Aorta (tissue), 5 donors: ENCODE results near the gene ARID5B. TPM values are rescaled to one million over a fixed set of nuclear protein-coding genes. Genes with fewer than 3 reads are reported as not detected.
A peak's percentile ranks its signal among the peaks of the same experiment; 100 is the strongest.

Experiments used
- ATAC-seq: fragments of 200-7000 bp; cut with Tn5 transposase; one replicate; pipeline ENCODE4 v1.9.1; 2022; ENCODE audit warnings: moderate library complexity; ENCODE audit not compliant: low FRiP score
- DNase-seq, 2 donors: peaks; one replicate each; pipeline ENCODE4 v3.0.0-alpha.2; 2020
- H3K27ac ChIP-seq, 2 donors: one replicate each; pipeline ENCODE4 v1.5.1; 2013; ENCODE audit warnings: low read length in 2 of 2, mild to moderate bottlenecking in 2 of 2, moderate library complexity in 2 of 2, control low read depth in 1 of 2, inconsistent platforms in 1 of 2, low read depth in 1 of 2
- H3K27me3 ChIP-seq, 2 donors: one replicate each; pipeline ENCODE4 v1.6.1; 2013; ENCODE audit warnings: control low read depth in 1 of 2, low read length in 1 of 2, mild to moderate bottlenecking in 1 of 2, moderate library complexity in 1 of 2; ENCODE audit not compliant: insufficient read depth in 2 of 2, control insufficient read depth in 1 of 2
- H3K36me3 ChIP-seq, 2 donors: one replicate each; pipeline ENCODE4 v1.6.1; 2013; ENCODE audit warnings: control low read depth in 1 of 2, low read length in 1 of 2, mild to moderate bottlenecking in 1 of 2; ENCODE audit not compliant: insufficient read depth in 2 of 2, control insufficient read depth in 1 of 2
- H3K4me1 ChIP-seq, 2 donors: one replicate each; pipeline ENCODE4 v1.6.1; 2013; ENCODE audit warnings: low read length in 2 of 2, control low read depth in 1 of 2, mild to moderate bottlenecking in 1 of 2, moderate library complexity in 1 of 2; ENCODE audit not compliant: insufficient read depth in 2 of 2, control insufficient read depth in 1 of 2
- H3K4me3 ChIP-seq, 2 donors: one replicate each; pipeline ENCODE4 v1.5.1; 2013; ENCODE audit warnings: low read length in 2 of 2, control low read depth in 1 of 2, mild to moderate bottlenecking in 1 of 2
- H3K9me3 ChIP-seq: one replicate; pipeline ENCODE4 v1.6.1; 2013; ENCODE audit warnings: mild to moderate bottlenecking, low read length; ENCODE audit not compliant: control insufficient read depth
- WGBS, 2 donors: extraction: QIAGEN DNeasy Blood & Tissue Kit; methylation state at CpG; one replicate each; pipeline ENCODE4 v1.1.7; 2013; 5-methylcytosine and 5-hydroxymethylcytosine counted together
- intact Hi-C, 2 donors: fragments of 100-400 bp; cut with DNase I; formaldehyde crosslinking; loops; one replicate each; pipeline versions ENCODE4 v1.14.2 to v1.15.0; 2022
- long read RNA-seq, 2 donors: library from polyadenylated mRNA; unstranded; transcript quantifications; one replicate each; pipeline ENCODE4 v2.0.0, GENCODE V29; 2020 to 2021
- polyA plus RNA-seq, 2 donors: library from polyadenylated mRNA; stranded (reverse); fragments of 200-250 nt; gene quantifications; one replicate each; pipeline ENCODE4 v1.2.3, GENCODE V29; 2013
- total RNA-seq, 2 donors: library from RNA; stranded (reverse); fragmentation: NEBNext Ultra II Directional; extraction: Animal tissue kit (Norgen Biotek cat#: 25700); gene quantifications; one replicate each; pipeline ENCODE4 v1.2.1, GENCODE V29; 2021
- donor health status: healthy with polysubstance abuse.
- donor health status: Bipolar disorder and iron deficiency.
- donor health status: DM: no; HTN: no; CAD: no.
- donor health status: DM: no; HTN: no; CAD: no.
- donor health status: DM: yes; HTN: yes; CAD: no.

Gene ARID5B, protein sequence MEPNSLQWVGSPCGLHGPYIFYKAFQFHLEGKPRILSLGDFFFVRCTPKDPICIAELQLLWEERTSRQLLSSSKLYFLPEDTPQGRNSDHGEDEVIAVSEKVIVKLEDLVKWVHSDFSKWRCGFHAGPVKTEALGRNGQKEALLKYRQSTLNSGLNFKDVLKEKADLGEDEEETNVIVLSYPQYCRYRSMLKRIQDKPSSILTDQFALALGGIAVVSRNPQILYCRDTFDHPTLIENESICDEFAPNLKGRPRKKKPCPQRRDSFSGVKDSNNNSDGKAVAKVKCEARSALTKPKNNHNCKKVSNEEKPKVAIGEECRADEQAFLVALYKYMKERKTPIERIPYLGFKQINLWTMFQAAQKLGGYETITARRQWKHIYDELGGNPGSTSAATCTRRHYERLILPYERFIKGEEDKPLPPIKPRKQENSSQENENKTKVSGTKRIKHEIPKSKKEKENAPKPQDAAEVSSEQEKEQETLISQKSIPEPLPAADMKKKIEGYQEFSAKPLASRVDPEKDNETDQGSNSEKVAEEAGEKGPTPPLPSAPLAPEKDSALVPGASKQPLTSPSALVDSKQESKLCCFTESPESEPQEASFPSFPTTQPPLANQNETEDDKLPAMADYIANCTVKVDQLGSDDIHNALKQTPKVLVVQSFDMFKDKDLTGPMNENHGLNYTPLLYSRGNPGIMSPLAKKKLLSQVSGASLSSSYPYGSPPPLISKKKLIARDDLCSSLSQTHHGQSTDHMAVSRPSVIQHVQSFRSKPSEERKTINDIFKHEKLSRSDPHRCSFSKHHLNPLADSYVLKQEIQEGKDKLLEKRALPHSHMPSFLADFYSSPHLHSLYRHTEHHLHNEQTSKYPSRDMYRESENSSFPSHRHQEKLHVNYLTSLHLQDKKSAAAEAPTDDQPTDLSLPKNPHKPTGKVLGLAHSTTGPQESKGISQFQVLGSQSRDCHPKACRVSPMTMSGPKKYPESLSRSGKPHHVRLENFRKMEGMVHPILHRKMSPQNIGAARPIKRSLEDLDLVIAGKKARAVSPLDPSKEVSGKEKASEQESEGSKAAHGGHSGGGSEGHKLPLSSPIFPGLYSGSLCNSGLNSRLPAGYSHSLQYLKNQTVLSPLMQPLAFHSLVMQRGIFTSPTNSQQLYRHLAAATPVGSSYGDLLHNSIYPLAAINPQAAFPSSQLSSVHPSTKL
- total RNA-seq (100 to 1,000 TPM in 1 of 2 donors, 10 to 100 TPM in 1; 66.2 to 143 TPM), polyA plus RNA-seq (10 to 100 TPM in 1 of 2 donors, 1 to 10 TPM in 1; 7.8 to 33.2 TPM)
- long read RNA-seq, donor 1, partial matches to known transcripts = 65 of 157 reads
- long read RNA-seq, donor 1, other reads (novel, unspliced or antisense) = 88 of 157 reads
- long read RNA-seq, donor 2, partial matches to known transcripts = 17 of 57 reads
- long read RNA-seq, donor 2, other reads (novel, unspliced or antisense) = 37 of 57 reads

DNA sequence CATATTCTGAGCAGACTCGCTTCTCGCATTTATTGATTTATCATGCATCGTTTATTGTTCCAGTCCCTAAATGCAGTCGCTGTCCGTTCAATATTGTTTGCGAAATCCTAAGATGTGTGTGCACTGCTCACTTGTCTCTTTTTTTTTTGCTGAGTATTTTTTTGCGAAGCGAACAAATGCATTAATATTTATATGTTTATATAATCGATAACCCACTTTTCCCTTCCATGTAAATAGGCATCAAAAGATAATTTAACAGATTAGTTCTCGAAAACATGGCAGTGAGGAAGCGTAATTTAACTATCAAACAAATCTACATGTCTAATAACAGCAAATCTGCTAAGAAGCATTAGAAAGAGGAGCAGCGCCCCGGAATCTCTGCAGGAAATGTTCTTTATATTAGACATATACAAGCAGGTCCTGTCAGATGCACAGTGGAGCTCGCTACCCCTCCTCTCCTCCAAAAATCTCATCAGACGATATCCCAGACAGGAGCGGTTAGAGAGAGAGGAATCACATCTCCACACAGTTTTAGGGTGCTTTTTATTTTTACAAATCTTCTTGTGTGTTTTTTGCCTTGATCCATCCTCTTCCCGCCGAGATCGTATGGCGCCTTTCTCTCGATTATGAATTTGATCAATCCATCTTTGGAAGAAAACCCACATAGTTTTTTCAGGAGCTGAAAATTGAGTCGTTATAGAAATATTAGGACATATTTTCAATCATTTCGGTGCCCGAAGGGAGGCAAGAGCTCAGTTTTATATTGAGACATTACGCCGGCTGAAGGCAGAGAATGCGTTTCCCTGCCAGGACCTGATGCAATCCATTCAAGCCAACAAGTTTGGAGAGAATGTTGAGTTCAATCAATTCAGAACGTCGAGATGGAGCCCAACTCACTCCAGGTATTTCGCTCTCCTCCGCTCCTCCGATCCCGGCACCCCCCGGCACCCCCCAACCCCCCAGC is at the start of gene ARID5B:
TSS of gene ARID5B (plus strand) at position 871 of the 964 bp plus-strand sequence. CDS start at position 882, 11 bp downstream.
- H3K27ac ChIP-seq = peak within 1 kb of the TSS; percentile 22 to 89
- peak in 1 of 2 donors; percentile 64 for DNase-seq
- H3K36me3 ChIP-seq = no peaks in the 10 kb centered on the region
- H3K4me1 ChIP-seq = peaks cover under 1 to 1% of the 10 kb centered on the region in 2 donors
- H3K9me3 ChIP-seq = no peaks in the 10 kb centered on the region
- WGBS, 2 donors = 0% methylated on average over 34 of the region's 34 CpGs
- intact Hi-C loops = loop anchor here (2.0 to 5.0 kb wide), 8 partner anchors 41 to 344 kb away; no protein-coding TSS in a partner anchor
- H3K27me3 ChIP-seq = no peaks in the 10 kb centered on the region
- peak within 1 kb of the TSS; percentile 90 to 95 for H3K4me3 ChIP-seq
- peak; percentile 42 for ATAC-seq

DNA sequence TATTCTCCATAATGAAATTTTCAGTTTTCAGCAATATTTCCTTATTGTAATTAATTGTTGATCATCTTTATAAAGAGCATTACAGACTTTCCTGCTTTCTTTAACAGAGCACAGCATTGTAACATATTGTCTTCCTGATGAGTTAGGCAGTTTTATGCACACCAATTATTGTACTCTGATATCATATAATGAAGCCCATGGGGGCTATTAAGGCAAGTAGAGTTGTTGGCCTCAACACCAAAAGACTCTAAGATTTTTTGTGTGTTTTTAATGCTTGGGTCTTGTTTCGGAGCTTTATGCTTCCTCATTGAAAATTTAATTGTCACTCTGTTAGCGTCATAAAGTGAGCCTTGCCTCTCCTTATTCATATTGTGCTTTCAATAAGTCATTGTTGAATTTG is 49.2 kb upstream of the ARID5B start:
- DNase-seq = no peak
- Histone ChIP-seq H3K9me3 (no peaks in the 10 kb centered on the region), H3K4me1 (no peaks in the 10 kb centered on the region), H3K27ac (no peak overlapping the region), H3K27me3 (no peaks in the 10 kb centered on the region), H3K36me3 (no peaks in the 10 kb centered on the region), H3K4me3 (no peak overlapping the region)
- 93 to 97% methylated on average over 2 of the region's 2 CpGs for WGBS, 2 donors
- no peak for ATAC-seq
- intact Hi-C loops = no loop called here

DNA sequence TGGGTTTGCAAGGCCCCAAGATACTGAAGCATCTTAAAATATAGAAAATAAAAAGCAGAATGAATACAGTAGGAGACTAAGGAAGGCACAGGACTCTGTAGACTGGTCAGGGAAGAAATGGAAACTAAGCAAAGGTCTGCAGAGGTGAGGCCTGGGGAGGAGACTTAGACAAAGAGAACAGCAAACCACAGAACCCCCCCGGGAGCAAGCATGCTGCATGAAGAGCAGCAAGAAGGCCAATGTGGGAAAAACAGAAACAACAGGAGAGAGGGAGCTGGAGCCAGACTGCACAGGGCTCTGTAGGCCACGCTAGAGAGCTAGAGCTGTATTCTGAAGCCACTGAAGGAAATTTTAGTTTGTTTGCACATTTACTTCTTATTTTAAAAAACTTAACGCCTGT is 45.7 kb upstream of the ARID5B start:
- intact Hi-C loops = no loop called here
- H3K36me3 ChIP-seq = no peaks in the 10 kb centered on the region
- H3K4me1 ChIP-seq = no peaks in the 10 kb centered on the region
- H3K27ac ChIP-seq = no peak overlapping the region
- DNase-seq (no peak), ATAC-seq (no peak)
- H3K4me3 ChIP-seq = no peak overlapping the region
- no peaks in the 10 kb centered on the region for H3K9me3 ChIP-seq
- 91 to 95% methylated on average over 3 of the region's 3 CpGs for WGBS, 2 donors
- no peaks in the 10 kb centered on the region for H3K27me3 ChIP-seq

DNA sequence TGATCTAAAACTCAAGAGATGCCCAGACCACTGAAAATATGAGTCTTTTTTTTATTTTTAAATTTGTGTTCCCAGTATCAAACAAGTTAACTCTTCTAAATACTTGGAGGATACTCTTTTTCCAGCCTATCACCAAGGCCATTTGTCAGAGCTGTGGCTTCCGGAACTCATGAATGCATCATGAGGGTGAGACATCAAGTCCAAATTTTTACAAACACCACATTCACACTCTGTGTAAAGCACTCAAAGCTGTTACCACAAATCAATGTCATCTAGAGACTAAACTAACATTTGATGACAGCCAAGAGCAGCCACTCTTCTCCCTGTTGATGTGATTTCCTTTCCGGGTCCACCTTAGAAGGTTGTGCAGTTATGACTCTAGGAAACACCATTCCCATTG is 43.8 kb upstream of the ARID5B start:
- H3K36me3 ChIP-seq = no peaks in the 10 kb centered on the region
- no peaks in the 10 kb centered on the region for H3K9me3 ChIP-seq
- ATAC-seq (no peak), DNase-seq (no peak)
- no peak overlapping the region for H3K27ac ChIP-seq
- intact Hi-C loops = no loop called here
- no peaks in the 10 kb centered on the region for H3K4me1 ChIP-seq
- H3K27me3 ChIP-seq = no peaks in the 10 kb centered on the region
- WGBS, 2 donors = 89 to 94% methylated on average over 2 of the region's 2 CpGs
- no peak overlapping the region for H3K4me3 ChIP-seq

DNA sequence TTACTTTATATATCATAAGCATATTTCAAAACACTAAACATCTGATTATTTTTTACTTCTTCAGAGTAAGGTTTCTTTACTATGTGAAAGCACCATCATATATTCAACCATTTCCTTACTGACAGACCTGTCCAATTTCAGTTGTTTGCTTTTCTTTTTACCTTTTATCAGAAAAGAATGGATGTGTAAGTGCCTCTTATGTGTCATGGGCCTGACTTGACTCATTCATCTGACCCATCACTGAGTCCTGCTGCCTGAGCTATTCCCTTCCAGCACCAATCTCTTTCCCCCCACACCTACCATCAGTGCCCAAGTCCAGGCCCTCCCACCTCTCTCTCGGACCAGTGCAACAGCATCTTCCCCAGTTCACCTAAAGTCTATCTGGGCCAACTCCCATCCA is 41.7 kb upstream of the ARID5B start:
- Histone ChIP-seq H3K27ac (no peak overlapping the region), H3K9me3 (no peaks in the 10 kb centered on the region), H3K27me3 (no peaks in the 10 kb centered on the region), H3K36me3 (no peaks in the 10 kb centered on the region), H3K4me1 (no peaks in the 10 kb centered on the region), H3K4me3 (no peak overlapping the region)
- DNase-seq = no peak
- ATAC-seq = no peak
- intact Hi-C loops = no loop called here
- 97 to 100% methylated on average over 1 of the region's 1 CpG for WGBS, 2 donors

DNA sequence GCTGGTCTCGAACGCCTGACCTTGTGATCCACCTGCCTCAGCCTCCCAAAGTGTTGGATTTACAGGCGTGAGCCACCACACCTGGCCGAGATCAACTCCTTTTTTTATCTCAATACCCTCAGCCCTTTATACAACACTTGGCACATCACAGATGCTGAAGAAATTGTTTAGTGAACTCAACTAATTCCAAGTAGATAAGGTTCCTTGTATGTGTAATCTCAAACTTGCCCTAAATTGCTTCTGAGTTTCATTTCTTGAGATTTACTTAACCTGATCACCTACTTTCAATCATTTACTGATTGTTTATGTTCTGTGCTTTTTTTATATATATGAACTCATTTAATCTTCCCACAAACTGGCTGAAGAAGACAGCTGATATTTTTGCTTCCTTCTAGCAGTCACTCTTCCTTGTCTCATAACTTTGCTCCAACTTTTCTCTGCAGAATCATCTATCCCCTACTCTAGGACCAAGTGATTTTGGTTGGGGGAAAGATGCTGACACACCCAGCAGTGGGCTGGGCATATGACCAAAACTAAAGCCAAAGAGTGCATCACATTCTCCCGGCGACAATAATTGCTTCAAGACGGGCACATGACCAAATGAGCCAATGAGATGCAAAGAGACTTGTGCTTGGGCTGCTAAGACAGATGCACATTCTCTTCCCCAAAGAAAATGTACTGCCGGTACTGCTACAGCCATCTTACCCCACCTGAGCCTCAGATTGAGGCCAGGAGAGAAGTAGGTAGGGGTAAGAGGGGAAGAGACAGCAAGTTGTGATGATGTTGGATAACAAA is 40.3 kb upstream of the ARID5B start:
- H3K27me3 ChIP-seq = no peaks in the 10 kb centered on the region

DNA sequence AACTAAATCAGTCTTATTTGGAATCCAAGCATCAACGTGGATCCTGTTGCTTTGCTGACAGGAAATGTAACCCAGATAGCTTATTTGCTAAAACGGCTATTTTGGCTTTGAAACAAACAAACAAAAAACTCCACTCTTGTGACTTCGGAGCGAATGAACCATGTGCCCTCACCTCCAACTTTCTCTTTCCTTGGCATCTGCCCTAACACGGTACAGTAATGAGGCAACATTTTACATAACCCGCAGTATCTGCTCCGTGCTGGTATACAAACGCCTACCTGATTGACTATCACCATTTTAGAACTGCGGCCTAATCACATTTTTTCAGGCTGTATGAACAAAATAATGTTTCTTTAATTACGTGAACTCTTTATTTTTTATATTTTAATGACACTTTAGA is 37.5 kb upstream of the ARID5B start:
- H3K36me3 ChIP-seq = no peaks in the 10 kb centered on the region
- no peaks in the 10 kb centered on the region for H3K4me1 ChIP-seq
- no peak for ATAC-seq
- H3K27ac ChIP-seq = no peak overlapping the region
- H3K4me3 ChIP-seq = no peak overlapping the region
- no peak for DNase-seq
- intact Hi-C loops = no loop called here
- no peaks in the 10 kb centered on the region for H3K27me3 ChIP-seq
- no peaks in the 10 kb centered on the region for H3K9me3 ChIP-seq
- WGBS, 2 donors = 87 to 88% methylated on average over 10 of the region's 10 CpGs

More for the DNA sequence above, 40.3 kb upstream of the ARID5B start:
- ATAC-seq = no peak
- intact Hi-C loops = no loop called here
- H3K9me3 ChIP-seq = no peaks in the 10 kb centered on the region
- WGBS, 2 donors = 88 to 90% methylated on average over 8 of the region's 8 CpGs
- H3K27ac ChIP-seq = no peak overlapping the region
- H3K4me3 ChIP-seq = no peak overlapping the region
- no peak for DNase-seq
- H3K36me3 ChIP-seq = no peaks in the 10 kb centered on the region
- H3K4me1 ChIP-seq = no peaks in the 10 kb centered on the region
